ENCODE results near the gene SYNGR4. TPM values are rescaled to one million over a fixed set of nuclear protein-coding genes. Genes with fewer than 3 reads are reported as not detected.

The SYNGR4 gene
- total RNA-seq, 1 experiment from 2014 or later: 0.49 TPM

- POLR2A ChIA-PET: interaction anchor here (0.7 kb wide), 1 partner anchor 166 kb away, joined by 4 read pairs; no protein-coding TSS in a partner anchor
- no peak overlapping the region for H3K4me2 ChIP-seq (ENCODE audit: low read length)
Measured at GRCh38 chr19:48348045-48348444, 16.1 kb upstream of the SYNGR4 start.

More at GRCh38 chr19:48348045-48348444, 16.1 kb upstream of the SYNGR4 start:
- no TSS peak for BruUV-seq (replicated peaks)
- no peak for ATAC-seq
- no peak overlapping the region for H3K9ac ChIP-seq (ENCODE audit: low read length)
- no peaks in the 10 kb centered on the region for H3K36me3 ChIP-seq (ENCODE audit: control insufficient read depth in 1 of 2, insufficient read depth in 2 of 2, low read length in 2 of 2)
- intact Hi-C loops (cut with micrococcal nuclease): no loop called here
- CTCF ChIA-PET: no interaction called here
- H3K27me3 ChIP-seq (ENCODE audit: insufficient read depth, low read length): no peaks in the 10 kb centered on the region
- DNase-seq (ENCODE audit: low read depth, low spot score): no peak
- H3K9me3 ChIP-seq (ENCODE audit: control insufficient read depth in 1 of 2, insufficient read depth in 1 of 2, low read depth in 1 of 2, low read length in 2 of 2): no peaks in the 10 kb centered on the region
- H3K4me1 ChIP-seq (ENCODE audit: control insufficient read depth in 1 of 2, insufficient read depth in 2 of 2, low read length in 2 of 2): peaks cover 3 to 18% of the 10 kb centered on the region in 2 experiments; a peak in 3 of 4 replicates
- H3K27ac ChIP-seq (ENCODE audit: low read depth, low read length): no peak overlapping the region
- no peak overlapping the region for H3K4me3 ChIP-seq (replicated peaks in 1 of 2; ENCODE audit: low read depth in 1 of 2, low read length in 2 of 2)
- RAD21 ChIA-PET (ENCODE audit: low non-redundant PET in 1 of 2, low total read pairs in 2 of 2, uncharacterized antibody in 2 of 2, unreplicated experiment in 2 of 2): no interaction called here
- H3K9me2 ChIP-seq (ENCODE audit: insufficient read depth): no peaks in the 10 kb centered on the region
- no peak for TF ChIP-seq SRF (IDR thresholded peaks at IDR 0.05; ENCODE audit: low read depth)
- no peak for TF ChIP-seq JUND (IDR thresholded peaks at IDR 0.05)
- TF ChIP-seq POLR2A (IDR thresholded peaks at IDR 0.05; ENCODE audit: borderline replicate concordance, extremely low read depth, insufficient read depth, insufficient read length): no peak
- TF ChIP-seq, protein P1, sequence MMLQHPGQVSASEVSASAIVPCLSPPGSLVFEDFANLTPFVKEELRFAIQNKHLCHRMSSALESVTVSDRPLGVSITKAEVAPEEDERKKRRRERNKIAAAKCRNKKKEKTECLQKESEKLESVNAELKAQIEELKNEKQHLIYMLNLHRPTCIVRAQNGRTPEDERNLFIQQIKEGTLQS (IDR thresholded peaks at IDR 0.05): no peak
- no peak for TF ChIP-seq EZH2 (IDR thresholded peaks at IDR 0.05)
- no peak for TF ChIP-seq CTCF (IDR thresholded peaks at IDR 0.05 in 2 of 3, conservative IDR thresholded peaks at IDR 0.05 in 1 of 3; ENCODE audit: borderline replicate concordance in 1 of 3, insufficient read depth in 1 of 3, low read depth in 2 of 3, low read length in 2 of 3)
- no peak for TF ChIP-seq SP1 (IDR thresholded peaks at IDR 0.05; ENCODE audit: low read depth)
- TF ChIP-seq ZFX (IDR thresholded peaks at IDR 0.05): no peak
- no peak for TF ChIP-seq CEBPB (IDR thresholded peaks at IDR 0.05; ENCODE audit: low read depth)
- TF ChIP-seq, protein P2, sequence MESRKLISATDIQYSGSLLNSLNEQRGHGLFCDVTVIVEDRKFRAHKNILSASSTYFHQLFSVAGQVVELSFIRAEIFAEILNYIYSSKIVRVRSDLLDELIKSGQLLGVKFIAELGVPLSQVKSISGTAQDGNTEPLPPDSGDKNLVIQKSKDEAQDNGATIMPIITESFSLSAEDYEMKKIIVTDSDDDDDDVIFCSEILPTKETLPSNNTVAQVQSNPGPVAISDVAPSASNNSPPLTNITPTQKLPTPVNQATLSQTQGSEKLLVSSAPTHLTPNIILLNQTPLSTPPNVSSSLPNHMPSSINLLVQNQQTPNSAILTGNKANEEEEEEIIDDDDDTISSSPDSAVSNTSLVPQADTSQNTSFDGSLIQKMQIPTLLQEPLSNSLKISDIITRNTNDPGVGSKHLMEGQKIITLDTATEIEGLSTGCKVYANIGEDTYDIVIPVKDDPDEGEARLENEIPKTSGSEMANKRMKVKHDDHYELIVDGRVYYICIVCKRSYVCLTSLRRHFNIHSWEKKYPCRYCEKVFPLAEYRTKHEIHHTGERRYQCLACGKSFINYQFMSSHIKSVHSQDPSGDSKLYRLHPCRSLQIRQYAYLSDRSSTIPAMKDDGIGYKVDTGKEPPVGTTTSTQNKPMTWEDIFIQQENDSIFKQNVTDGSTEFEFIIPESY (IDR thresholded peaks at IDR 0.05; ENCODE audit: extremely low read depth, insufficient replicate concordance, low read length): no peak
- TF ChIP-seq POLR2AphosphoS5 (IDR thresholded peaks at IDR 0.05; ENCODE audit: low read depth, low read length): no peak
- no peak for TF ChIP-seq EGR1 (IDR thresholded peaks at IDR 0.05; ENCODE audit: low read depth)
- TF ChIP-seq FOSL1 (IDR thresholded peaks at IDR 0.05; ENCODE audit: low read depth): no peak
- TF ChIP-seq SIN3A (IDR thresholded peaks at IDR 0.05; ENCODE audit: low read depth): no peak
- TF ChIP-seq, protein P3, sequence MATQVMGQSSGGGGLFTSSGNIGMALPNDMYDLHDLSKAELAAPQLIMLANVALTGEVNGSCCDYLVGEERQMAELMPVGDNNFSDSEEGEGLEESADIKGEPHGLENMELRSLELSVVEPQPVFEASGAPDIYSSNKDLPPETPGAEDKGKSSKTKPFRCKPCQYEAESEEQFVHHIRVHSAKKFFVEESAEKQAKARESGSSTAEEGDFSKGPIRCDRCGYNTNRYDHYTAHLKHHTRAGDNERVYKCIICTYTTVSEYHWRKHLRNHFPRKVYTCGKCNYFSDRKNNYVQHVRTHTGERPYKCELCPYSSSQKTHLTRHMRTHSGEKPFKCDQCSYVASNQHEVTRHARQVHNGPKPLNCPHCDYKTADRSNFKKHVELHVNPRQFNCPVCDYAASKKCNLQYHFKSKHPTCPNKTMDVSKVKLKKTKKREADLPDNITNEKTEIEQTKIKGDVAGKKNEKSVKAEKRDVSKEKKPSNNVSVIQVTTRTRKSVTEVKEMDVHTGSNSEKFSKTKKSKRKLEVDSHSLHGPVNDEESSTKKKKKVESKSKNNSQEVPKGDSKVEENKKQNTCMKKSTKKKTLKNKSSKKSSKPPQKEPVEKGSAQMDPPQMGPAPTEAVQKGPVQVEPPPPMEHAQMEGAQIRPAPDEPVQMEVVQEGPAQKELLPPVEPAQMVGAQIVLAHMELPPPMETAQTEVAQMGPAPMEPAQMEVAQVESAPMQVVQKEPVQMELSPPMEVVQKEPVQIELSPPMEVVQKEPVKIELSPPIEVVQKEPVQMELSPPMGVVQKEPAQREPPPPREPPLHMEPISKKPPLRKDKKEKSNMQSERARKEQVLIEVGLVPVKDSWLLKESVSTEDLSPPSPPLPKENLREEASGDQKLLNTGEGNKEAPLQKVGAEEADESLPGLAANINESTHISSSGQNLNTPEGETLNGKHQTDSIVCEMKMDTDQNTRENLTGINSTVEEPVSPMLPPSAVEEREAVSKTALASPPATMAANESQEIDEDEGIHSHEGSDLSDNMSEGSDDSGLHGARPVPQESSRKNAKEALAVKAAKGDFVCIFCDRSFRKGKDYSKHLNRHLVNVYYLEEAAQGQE (IDR thresholded peaks at IDR 0.05; ENCODE audit: low read depth): no peak
- no peak for TF ChIP-seq ELF1 (IDR thresholded peaks at IDR 0.05; ENCODE audit: borderline replicate concordance, low read depth)
- no peak overlapping the region for H2AFZ ChIP-seq (ENCODE audit: low read depth, low read length, poor library complexity, severe bottlenecking)
- no peaks in the 10 kb centered on the region for H3K79me2 ChIP-seq (ENCODE audit: insufficient read depth, low read length)
- no peaks in the 10 kb centered on the region for H4K20me1 ChIP-seq (ENCODE audit: insufficient read depth)
